Caco-2 (cell line): Measurements from ENCODE around the gene ADCY10. TPM values are rescaled to one million over a fixed set of nuclear protein-coding genes. Genes with fewer than 3 reads are reported as not detected.

ENCODE experiments used
- BruUV-seq: library from RNA; stranded (reverse); fragments of 400-500 nt; replicated peaks from 2 replicates; lab custom pipeline; 2021; lab: Mats Ljungman, UMichigan
- CTCF ChIA-PET: fragments of 300-600 bp; sonication (Branson Sonifier 250); formaldehyde crosslinking; loops from one replicate; lab custom pipeline; 2022; ENCODE audit warnings: antibody characterized with exemption; lab: Charles Lee
- POLR2A ChIA-PET: fragments of 300-600 bp; sonication (Branson Sonifier 250); formaldehyde crosslinking; loops from one replicate; lab custom pipeline; 2022; ENCODE audit warnings: antibody characterized with exemption; lab: Charles Lee
- DNase-seq, 2 experiments: peaks; one replicate each; pipeline versions ENCODE4 v3.0.0 to v3.0.0-alpha.2; 2020 to 2022
- H3K27me3 ChIP-seq: replicated peaks from 2 replicates; pipeline ENCODE4 v1.6.0; 2011; ENCODE audit warnings: low read length; ENCODE audit not compliant: control insufficient read depth, insufficient read depth
- H3K36me3 ChIP-seq: 2 replicates; pipeline ENCODE4 v1.5.1; 2011; ENCODE audit warnings: low read length; ENCODE audit not compliant: control insufficient read depth, insufficient read depth
- H3K4me1 ChIP-seq: fragments of 250-450 bp; sonication (Bioruptor Pico); 2 replicates; pipeline ENCODE4 v1.5.1; 2020; ENCODE audit warnings: mild to moderate bottlenecking
- H3K4me3 ChIP-seq: 2 replicates; pipeline ENCODE4 v1.5.1; 2011; ENCODE audit warnings: low read depth, mild to moderate bottlenecking, control low read depth, low read length
- H3K9me3 ChIP-seq: fragments of 250-450 bp; sonication (Bioruptor Pico); 2 replicates; pipeline ENCODE4 v1.5.1; 2020; ENCODE audit warnings: mild to moderate bottlenecking, moderate library complexity
- H3K27ac Mint-ChIP-seq: one replicate; pipeline ENCODE4 v1.8.0; 2022; ENCODE audit warnings: mixed read lengths; ENCODE audit not compliant: unreplicated experiment
- H3K27me3 Mint-ChIP-seq: one replicate; pipeline ENCODE4 v1.8.0; 2022; ENCODE audit warnings: mixed read lengths; ENCODE audit not compliant: insufficient read depth, unreplicated experiment
- H3K36me3 Mint-ChIP-seq: one replicate; pipeline ENCODE4 v1.8.0; 2022; ENCODE audit warnings: mild to moderate bottlenecking, mixed read lengths; ENCODE audit not compliant: insufficient read depth, unreplicated experiment
- H3K4me1 Mint-ChIP-seq: one replicate; pipeline ENCODE4 v1.8.0; 2022; ENCODE audit warnings: low read depth, mixed read lengths; ENCODE audit not compliant: unreplicated experiment
- H3K4me3 Mint-ChIP-seq: one replicate; pipeline ENCODE4 v1.8.0; 2022; ENCODE audit warnings: mild to moderate bottlenecking, moderate library complexity, mixed read lengths; ENCODE audit not compliant: unreplicated experiment
- H3K9me3 Mint-ChIP-seq: one replicate; pipeline ENCODE4 v1.8.0; 2022; ENCODE audit warnings: mixed read lengths; ENCODE audit not compliant: unreplicated experiment
- CTCF ChIP-seq, 2 experiments: fragments of 200-600 bp in 1 of 2; IDR thresholded peaks; 1 replicate in 1 of 2; 2 replicates in 1 of 2; pipeline versions ENCODE4 v1.5.1 to v1.8.0; 2011 to 2022; ENCODE audit warnings: antibody characterized with exemption in 1 of 2, control low read depth in 1 of 2, inconsistent platforms in 1 of 2, low read depth in 1 of 2, low read length in 1 of 2, mild to moderate bottlenecking in 1 of 2, moderate library complexity in 1 of 2; ENCODE audit not compliant: insufficient read depth in 1 of 2, severe bottlenecking in 1 of 2, unreplicated experiment in 1 of 2
- intact Hi-C: fragments of 100-400 bp; cut with micrococcal nuclease; formaldehyde crosslinking; loops from one replicate; pipeline ENCODE4 v1.10.0; 2022; ENCODE audit not compliant: unreplicated experiment
- total RNA-seq: library from RNA; stranded (reverse); gene quantifications from 2 replicates; pipeline ENCODE4 v1.2.3, GENCODE V29; 2022

Gene ADCY10
- total RNA-seq, 1 experiment from 2014 or later = 1.7 TPM

DNA sequence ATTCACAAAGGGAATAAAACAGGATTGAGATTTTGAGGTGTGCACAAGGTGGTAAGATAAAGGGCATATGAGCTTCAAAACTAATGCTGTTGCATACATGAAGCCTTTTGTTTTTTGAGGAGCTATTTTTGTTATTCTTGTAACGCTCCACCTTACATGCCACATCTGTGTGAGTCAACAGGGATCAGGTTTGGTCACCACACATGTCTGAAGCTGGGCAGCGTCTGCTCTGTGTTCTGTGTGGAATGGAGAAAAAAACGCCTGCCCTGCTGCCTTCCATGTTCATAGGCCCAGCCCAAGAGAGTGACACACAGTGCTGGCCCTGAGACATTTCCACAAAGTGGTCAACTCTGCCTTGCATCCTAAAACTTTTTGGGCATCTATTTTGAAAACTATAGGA, 124.4 kb downstream of the ADCY10 start:
- H3K4me3 Mint-ChIP-seq = no peak overlapping the region
- no peak for TF ChIP-seq CTCF (IDR thresholded peaks at IDR 0.05; ENCODE audit: insufficient read depth in 1 of 2, low read depth in 1 of 2, low read length in 1 of 2, severe bottlenecking in 1 of 2, unreplicated experiment in 1 of 2)
- H3K9me3 Mint-ChIP-seq = no peaks in the 10 kb centered on the region
- no peaks in the 10 kb centered on the region for H3K9me3 ChIP-seq
- H3K27me3 Mint-ChIP-seq = no peaks in the 10 kb centered on the region
- peaks cover 8% of the 10 kb centered on the region for H3K4me1 Mint-ChIP-seq
- no peaks in the 10 kb centered on the region for H3K4me1 ChIP-seq
- no peaks in the 10 kb centered on the region for H3K27me3 ChIP-seq
- DNase-seq = no peak
- no peak overlapping the region for H3K27ac Mint-ChIP-seq
- peaks cover 7% of the 10 kb centered on the region for H3K36me3 ChIP-seq
- H3K36me3 Mint-ChIP-seq = peaks cover 88% of the 10 kb centered on the region
- POLR2A ChIA-PET = no interaction called here
- CTCF ChIA-PET = no interaction called here
- H3K4me3 ChIP-seq = no peak overlapping the region
- intact Hi-C loops = no loop called here
- TSS peak; percentile 28 for BruUV-seq

GRCh38 chr1:167786502-167786901, 127.4 kb downstream of the ADCY10 start:
- Mint-ChIP-seq H3K27me3 (no peaks in the 10 kb centered on the region), H3K27ac (no peak overlapping the region), H3K4me1 (peaks cover 8% of the 10 kb centered on the region), H3K4me3 (no peak overlapping the region), H3K9me3 (no peaks in the 10 kb centered on the region), H3K36me3 (peaks cover 78% of the 10 kb centered on the region)
- no TSS peak for BruUV-seq
- no peaks in the 10 kb centered on the region for H3K4me1 ChIP-seq
- H3K36me3 ChIP-seq = peaks cover 3% of the 10 kb centered on the region; the same call in 1 of the 2 replicates
- ChIA-PET CTCF (no interaction called here), POLR2A (no interaction called here)
- DNase-seq = no peak
- no peak overlapping the region for H3K4me3 ChIP-seq
- H3K9me3 ChIP-seq = no peaks in the 10 kb centered on the region
- no peak for TF ChIP-seq CTCF (IDR thresholded peaks at IDR 0.05; ENCODE audit: insufficient read depth in 1 of 2, low read depth in 1 of 2, low read length in 1 of 2, severe bottlenecking in 1 of 2, unreplicated experiment in 1 of 2)
- H3K27me3 ChIP-seq = no peaks in the 10 kb centered on the region
- intact Hi-C loops = no loop called here

- no TSS peak for BruUV-seq
- intact Hi-C loops = no loop called here
- H3K4me3 ChIP-seq = no peak overlapping the region
- no peaks in the 10 kb centered on the region for H3K27me3 ChIP-seq
- H3K4me1 Mint-ChIP-seq = no peaks in the 10 kb centered on the region
- ChIA-PET POLR2A (interaction anchor here (0.5 kb wide), 1 partner anchor 54 kb away, joined by 4 read pairs; no protein-coding TSS in a partner anchor), CTCF (no interaction called here)
- no peaks in the 10 kb centered on the region for H3K27me3 Mint-ChIP-seq
- no peaks in the 10 kb centered on the region; the same call in 1 of the 2 replicates for H3K36me3 ChIP-seq
- no peak for DNase-seq
- peak overlapping the region; percentile 9 for H3K27ac Mint-ChIP-seq
- H3K9me3 ChIP-seq = no peaks in the 10 kb centered on the region
- H3K9me3 Mint-ChIP-seq = no peaks in the 10 kb centered on the region
- no peak overlapping the region for H3K4me3 Mint-ChIP-seq
- H3K4me1 ChIP-seq = no peaks in the 10 kb centered on the region
- H3K36me3 Mint-ChIP-seq = peaks cover 75% of the 10 kb centered on the region
- no peak for TF ChIP-seq CTCF (IDR thresholded peaks at IDR 0.05; ENCODE audit: insufficient read depth in 1 of 2, low read depth in 1 of 2, low read length in 1 of 2, severe bottlenecking in 1 of 2, unreplicated experiment in 1 of 2)
These were observed 128.9 kb downstream of the ADCY10 start for GRCh38 chr1:167784876-167785550.
